Measurements from ENCODE around the gene RASAL1. TPM values are rescaled to one million over a fixed set of nuclear protein-coding genes. Genes with fewer than 3 reads are reported as not detected.

The RASAL1 gene
- total RNA-seq, 1 experiment from 2014 or later, result 14.9 TPM

DNA sequence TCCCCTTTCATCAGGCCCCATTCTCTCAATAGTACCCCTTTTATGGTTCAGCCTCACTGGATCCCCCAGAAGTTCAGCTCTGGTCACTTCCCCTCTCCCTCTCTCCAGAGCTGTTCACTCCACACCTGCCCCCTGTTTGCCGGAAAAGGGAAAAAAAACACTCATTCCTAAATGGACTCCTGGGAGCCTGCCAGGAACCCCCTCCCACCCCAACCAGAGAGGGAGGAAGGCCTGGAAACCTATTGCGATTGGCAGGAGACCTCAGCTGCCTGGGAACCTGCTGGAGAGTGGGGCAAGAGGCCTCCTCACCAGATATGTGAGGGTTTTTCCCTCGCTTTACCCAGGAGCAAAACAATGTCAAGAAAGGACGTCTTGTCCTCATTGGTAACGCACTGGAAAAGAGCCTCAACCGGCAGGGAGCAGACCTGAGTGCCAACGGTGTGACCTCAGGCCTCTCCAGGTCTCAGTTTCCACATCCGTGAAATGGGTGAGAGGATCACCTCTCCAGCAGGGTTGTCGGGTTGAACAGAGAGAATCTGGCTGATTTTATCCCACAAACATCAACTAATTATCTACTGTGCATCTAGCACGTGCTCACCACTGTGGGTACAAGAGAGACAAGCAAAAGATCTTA, 74.4 kb downstream of the RASAL1 start:
- BruUV-seq (replicated peaks), result no TSS peak

GRCh38 chr12:113060336-113060960, 75.1 kb downstream of the RASAL1 start:
- CTCF ChIA-PET, result no interaction called here
- TF ChIP-seq, protein P1, sequence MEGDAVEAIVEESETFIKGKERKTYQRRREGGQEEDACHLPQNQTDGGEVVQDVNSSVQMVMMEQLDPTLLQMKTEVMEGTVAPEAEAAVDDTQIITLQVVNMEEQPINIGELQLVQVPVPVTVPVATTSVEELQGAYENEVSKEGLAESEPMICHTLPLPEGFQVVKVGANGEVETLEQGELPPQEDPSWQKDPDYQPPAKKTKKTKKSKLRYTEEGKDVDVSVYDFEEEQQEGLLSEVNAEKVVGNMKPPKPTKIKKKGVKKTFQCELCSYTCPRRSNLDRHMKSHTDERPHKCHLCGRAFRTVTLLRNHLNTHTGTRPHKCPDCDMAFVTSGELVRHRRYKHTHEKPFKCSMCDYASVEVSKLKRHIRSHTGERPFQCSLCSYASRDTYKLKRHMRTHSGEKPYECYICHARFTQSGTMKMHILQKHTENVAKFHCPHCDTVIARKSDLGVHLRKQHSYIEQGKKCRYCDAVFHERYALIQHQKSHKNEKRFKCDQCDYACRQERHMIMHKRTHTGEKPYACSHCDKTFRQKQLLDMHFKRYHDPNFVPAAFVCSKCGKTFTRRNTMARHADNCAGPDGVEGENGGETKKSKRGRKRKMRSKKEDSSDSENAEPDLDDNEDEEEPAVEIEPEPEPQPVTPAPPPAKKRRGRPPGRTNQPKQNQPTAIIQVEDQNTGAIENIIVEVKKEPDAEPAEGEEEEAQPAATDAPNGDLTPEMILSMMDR (conservative IDR thresholded peaks at IDR 0.05), result no peak
- TF ChIP-seq EZH2 (IDR thresholded peaks at IDR 0.05; ENCODE audit: low read depth), result no peak
- intact Hi-C loops (cut with micrococcal nuclease; ENCODE audit: unreplicated experiment), result no loop called here
- DNase-seq, result no peak
- Histone ChIP-seq H3K4me2 (no peak overlapping the region), H3K27ac (no peak overlapping the region), H3K9me3 (ENCODE audit: insufficient read depth, low read depth) (no peaks in the 10 kb centered on the region), H3K9me2 (ENCODE audit: insufficient read depth) (no peaks in the 10 kb centered on the region), H3K36me3 (ENCODE audit: low read depth) (no peaks in the 10 kb centered on the region), H3K79me2 (ENCODE audit: low read depth) (no peaks in the 10 kb centered on the region), H4K20me1 (ENCODE audit: insufficient read depth) (no peaks in the 10 kb centered on the region), H2AFZ (no peak overlapping the region), H3F3A (ENCODE audit: insufficient read depth, low read depth) (no peaks in the 10 kb centered on the region), H3K4me3 (no peak overlapping the region), H3K27me3 (ENCODE audit: insufficient read depth, low read depth) (peaks cover 83% of the 10 kb centered on the region), H3K4me1 (replicated peaks; ENCODE audit: insufficient read depth) (no peaks in the 10 kb centered on the region)
- POLR2A ChIA-PET (ENCODE audit: unreplicated experiment), result no interaction called here
- BruUV-seq (replicated peaks), result no TSS peak

More for the DNA sequence above, 74.4 kb downstream of the RASAL1 start:
- no peaks in the 10 kb centered on the region for H3K36me3 ChIP-seq (ENCODE audit: low read depth)
- no peak for TF ChIP-seq EZH2 (IDR thresholded peaks at IDR 0.05; ENCODE audit: low read depth)
- TF ChIP-seq, protein P1 (conservative IDR thresholded peaks at IDR 0.05), result no peak
- H3K79me2 ChIP-seq (ENCODE audit: low read depth), result no peaks in the 10 kb centered on the region
- no peak overlapping the region for H3K27ac ChIP-seq
- H3K9me2 ChIP-seq (ENCODE audit: insufficient read depth), result no peaks in the 10 kb centered on the region
- POLR2A ChIA-PET (ENCODE audit: unreplicated experiment), result no interaction called here
- intact Hi-C loops (cut with micrococcal nuclease; ENCODE audit: unreplicated experiment), result no loop called here
- H3K4me3 ChIP-seq, result no peak overlapping the region
- CTCF ChIA-PET, result interaction anchor here (0.7 kb wide), 1 partner anchor 36 kb away, joined by 5 read pairs; no protein-coding TSS in a partner anchor
- H3K4me1 ChIP-seq (replicated peaks; ENCODE audit: insufficient read depth), result no peaks in the 10 kb centered on the region
- no peaks in the 10 kb centered on the region for H4K20me1 ChIP-seq (ENCODE audit: insufficient read depth)
- no peak overlapping the region for H3K4me2 ChIP-seq
- H3F3A ChIP-seq (ENCODE audit: insufficient read depth, low read depth), result no peaks in the 10 kb centered on the region
- no peaks in the 10 kb centered on the region for H3K9me3 ChIP-seq (ENCODE audit: insufficient read depth, low read depth)
- H2AFZ ChIP-seq, result no peak overlapping the region
- H3K27me3 ChIP-seq (ENCODE audit: insufficient read depth, low read depth), result peaks cover 78% of the 10 kb centered on the region
- no peak for DNase-seq

DNA sequence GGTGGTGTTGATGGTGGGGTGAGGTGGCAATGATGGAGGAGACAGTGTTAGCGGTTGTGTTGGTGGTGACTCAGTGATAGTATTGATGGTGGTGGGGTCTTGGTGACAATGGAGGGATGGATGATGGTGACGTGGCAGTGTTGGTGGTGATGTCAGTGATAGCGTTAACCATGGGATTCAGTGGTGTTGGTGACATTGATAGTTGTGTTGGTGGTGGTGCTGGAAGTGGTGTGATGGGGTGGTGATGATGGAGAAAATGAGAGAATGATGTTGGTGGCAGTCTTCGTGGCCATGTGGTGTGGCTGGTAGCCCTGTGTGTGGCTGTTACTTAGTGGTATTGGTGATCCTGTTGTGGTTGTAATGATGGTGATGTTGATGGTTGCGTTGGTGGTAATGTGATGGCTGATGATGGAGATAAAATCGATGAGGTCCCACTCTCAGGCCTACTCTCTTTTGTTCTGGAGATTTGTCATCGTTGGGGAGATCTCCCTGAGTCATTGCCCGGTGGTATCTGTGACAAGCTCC, 76.4 kb downstream of the RASAL1 start:
- no peak overlapping the region for H3K4me3 ChIP-seq
- H3K27me3 ChIP-seq (ENCODE audit: insufficient read depth, low read depth), result peaks cover 83% of the 10 kb centered on the region
- TF ChIP-seq EZH2 (IDR thresholded peaks at IDR 0.05; ENCODE audit: low read depth), result no peak
- TF ChIP-seq, protein P1 (conservative IDR thresholded peaks at IDR 0.05), result no peak
- no peaks in the 10 kb centered on the region for H3F3A ChIP-seq (ENCODE audit: insufficient read depth, low read depth)
- ChIA-PET CTCF (no interaction called here), POLR2A (ENCODE audit: unreplicated experiment) (no interaction called here)
- BruUV-seq (replicated peaks), result no TSS peak
- H3K79me2 ChIP-seq (ENCODE audit: low read depth), result no peaks in the 10 kb centered on the region
- H3K36me3 ChIP-seq (ENCODE audit: low read depth), result no peaks in the 10 kb centered on the region
- no peaks in the 10 kb centered on the region for H3K4me1 ChIP-seq (replicated peaks; ENCODE audit: insufficient read depth)
- H3K4me2 ChIP-seq, result no peak overlapping the region
- no peak overlapping the region for H2AFZ ChIP-seq
- DNase-seq, result no peak
- no peaks in the 10 kb centered on the region for H3K9me3 ChIP-seq (ENCODE audit: insufficient read depth, low read depth)
- H4K20me1 ChIP-seq (ENCODE audit: insufficient read depth), result no peaks in the 10 kb centered on the region
- intact Hi-C loops (cut with micrococcal nuclease; ENCODE audit: unreplicated experiment), result no loop called here
- H3K9me2 ChIP-seq (ENCODE audit: insufficient read depth), result no peaks in the 10 kb centered on the region
- H3K27ac ChIP-seq, result no peak overlapping the region

All from PC-9 (cell line).